Stomach (tissue), 4 donors: Measurements from ENCODE around the gene DCC.
"Not testable (repeated sequence)": the region's sequence is repeated elsewhere in the genome, so short reads cannot be mapped to it uniquely, and the experiment has no call there.

Experiments used
- POLR2A ChIP-seq, 4 donors: fragments of 450-650 bp; IDR thresholded peaks; one replicate each; pipeline ENCODE4 v1.6.1; 2016; ENCODE audit warnings: antibody characterized with exemption in 4 of 4, control low read depth in 2 of 4, mild to moderate bottlenecking in 1 of 4, moderate library complexity in 1 of 4
- TF ChIP-seq, protein P1 (sequence below), 7 experiments: fragments of 450-650 bp in 4 of 7; fragments of 200-600 bp in 3 of 7; sonication (generic) in 3 of 7; IDR thresholded peaks; one replicate each; pipeline ENCODE4 v1.5.1; 2016 to 2019; ENCODE audit warnings: antibody characterized with exemption in 7 of 7, control low read depth in 2 of 7, mild to moderate bottlenecking in 1 of 7

DNA sequence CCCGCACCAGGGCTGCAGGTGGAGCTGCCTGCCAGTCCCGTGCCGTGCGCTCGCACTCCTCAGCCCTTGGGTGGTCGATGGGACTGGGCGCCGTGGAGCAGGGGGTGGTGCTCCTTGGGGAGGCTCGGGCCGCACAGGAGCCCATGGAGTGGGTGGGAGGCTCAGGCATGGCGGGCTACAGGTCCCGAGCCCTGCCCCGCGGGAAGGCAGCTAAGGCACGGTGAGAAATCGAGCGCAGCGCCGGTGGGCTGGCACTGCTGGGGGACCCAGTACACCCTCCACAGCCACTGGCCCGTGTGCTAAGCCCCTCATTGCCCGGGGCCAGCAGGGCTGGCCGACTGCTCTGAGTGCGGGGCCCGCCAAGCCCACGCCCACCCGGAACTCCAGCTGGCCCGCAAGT lies 26.9 kb downstream of the DCC start:
- TF ChIP-seq, protein P1, sequence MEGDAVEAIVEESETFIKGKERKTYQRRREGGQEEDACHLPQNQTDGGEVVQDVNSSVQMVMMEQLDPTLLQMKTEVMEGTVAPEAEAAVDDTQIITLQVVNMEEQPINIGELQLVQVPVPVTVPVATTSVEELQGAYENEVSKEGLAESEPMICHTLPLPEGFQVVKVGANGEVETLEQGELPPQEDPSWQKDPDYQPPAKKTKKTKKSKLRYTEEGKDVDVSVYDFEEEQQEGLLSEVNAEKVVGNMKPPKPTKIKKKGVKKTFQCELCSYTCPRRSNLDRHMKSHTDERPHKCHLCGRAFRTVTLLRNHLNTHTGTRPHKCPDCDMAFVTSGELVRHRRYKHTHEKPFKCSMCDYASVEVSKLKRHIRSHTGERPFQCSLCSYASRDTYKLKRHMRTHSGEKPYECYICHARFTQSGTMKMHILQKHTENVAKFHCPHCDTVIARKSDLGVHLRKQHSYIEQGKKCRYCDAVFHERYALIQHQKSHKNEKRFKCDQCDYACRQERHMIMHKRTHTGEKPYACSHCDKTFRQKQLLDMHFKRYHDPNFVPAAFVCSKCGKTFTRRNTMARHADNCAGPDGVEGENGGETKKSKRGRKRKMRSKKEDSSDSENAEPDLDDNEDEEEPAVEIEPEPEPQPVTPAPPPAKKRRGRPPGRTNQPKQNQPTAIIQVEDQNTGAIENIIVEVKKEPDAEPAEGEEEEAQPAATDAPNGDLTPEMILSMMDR (IDR thresholded peaks at IDR 0.05) = not testable (repeated sequence)
- not testable (repeated sequence) for TF ChIP-seq POLR2A (IDR thresholded peaks at IDR 0.05)
